OCI-LY1 (cell line): ENCODE measurements around the gene EFCC1.

ENCODE experiments used
- EZH2 ChIP-seq: fragments of 200-600 bp; sonication (generic), shearing (Covaris generic); IDR thresholded peaks from 2 replicates; pipeline ENCODE4 v1.8.0; 2017; ENCODE audit warnings: borderline replicate concordance, mixed run types, mild to moderate bottlenecking, antibody characterized with exemption, low read length, moderate library complexity, mixed read lengths
- TF ChIP-seq, protein P1 (sequence below): fragments of 200-600 bp; sonication (generic), shearing (Covaris generic); IDR thresholded peaks from 2 replicates; pipeline ENCODE4 v1.5.1; 2017; ENCODE audit warnings: mild to moderate bottlenecking, antibody characterized with exemption, low read length, moderate library complexity, mixed read lengths

DNA sequence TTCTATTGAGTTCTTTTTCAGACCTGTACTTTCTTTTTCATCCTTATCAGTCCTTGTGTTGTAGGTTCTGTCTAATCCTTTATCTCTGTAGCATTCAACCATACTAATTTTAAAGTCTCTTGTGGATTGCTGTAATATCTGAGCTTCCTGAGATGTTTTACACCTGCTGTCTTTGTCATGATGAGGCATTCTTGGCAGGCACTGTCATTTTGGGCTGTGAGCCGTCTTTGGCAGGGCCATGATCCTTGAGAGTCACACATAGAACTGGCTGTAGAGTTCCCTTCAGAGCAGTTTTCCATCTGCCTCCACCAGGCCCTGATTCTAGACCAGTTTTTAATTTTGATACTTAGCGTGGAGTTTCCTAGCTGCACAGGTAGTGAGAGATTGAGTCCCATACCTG, 6.7 kb downstream of the EFCC1 start:
- TF ChIP-seq EZH2, result no peak
- TF ChIP-seq, protein P1, sequence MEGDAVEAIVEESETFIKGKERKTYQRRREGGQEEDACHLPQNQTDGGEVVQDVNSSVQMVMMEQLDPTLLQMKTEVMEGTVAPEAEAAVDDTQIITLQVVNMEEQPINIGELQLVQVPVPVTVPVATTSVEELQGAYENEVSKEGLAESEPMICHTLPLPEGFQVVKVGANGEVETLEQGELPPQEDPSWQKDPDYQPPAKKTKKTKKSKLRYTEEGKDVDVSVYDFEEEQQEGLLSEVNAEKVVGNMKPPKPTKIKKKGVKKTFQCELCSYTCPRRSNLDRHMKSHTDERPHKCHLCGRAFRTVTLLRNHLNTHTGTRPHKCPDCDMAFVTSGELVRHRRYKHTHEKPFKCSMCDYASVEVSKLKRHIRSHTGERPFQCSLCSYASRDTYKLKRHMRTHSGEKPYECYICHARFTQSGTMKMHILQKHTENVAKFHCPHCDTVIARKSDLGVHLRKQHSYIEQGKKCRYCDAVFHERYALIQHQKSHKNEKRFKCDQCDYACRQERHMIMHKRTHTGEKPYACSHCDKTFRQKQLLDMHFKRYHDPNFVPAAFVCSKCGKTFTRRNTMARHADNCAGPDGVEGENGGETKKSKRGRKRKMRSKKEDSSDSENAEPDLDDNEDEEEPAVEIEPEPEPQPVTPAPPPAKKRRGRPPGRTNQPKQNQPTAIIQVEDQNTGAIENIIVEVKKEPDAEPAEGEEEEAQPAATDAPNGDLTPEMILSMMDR, result no peak
